ENCODE results near the gene FANCI. TPM values are rescaled to one million over a fixed set of nuclear protein-coding genes. Genes with fewer than 3 reads are reported as not detected.

Gene FANCI
- total RNA-seq, 2 donors from 2014 or later = 94.5 to 173 TPM

DNA sequence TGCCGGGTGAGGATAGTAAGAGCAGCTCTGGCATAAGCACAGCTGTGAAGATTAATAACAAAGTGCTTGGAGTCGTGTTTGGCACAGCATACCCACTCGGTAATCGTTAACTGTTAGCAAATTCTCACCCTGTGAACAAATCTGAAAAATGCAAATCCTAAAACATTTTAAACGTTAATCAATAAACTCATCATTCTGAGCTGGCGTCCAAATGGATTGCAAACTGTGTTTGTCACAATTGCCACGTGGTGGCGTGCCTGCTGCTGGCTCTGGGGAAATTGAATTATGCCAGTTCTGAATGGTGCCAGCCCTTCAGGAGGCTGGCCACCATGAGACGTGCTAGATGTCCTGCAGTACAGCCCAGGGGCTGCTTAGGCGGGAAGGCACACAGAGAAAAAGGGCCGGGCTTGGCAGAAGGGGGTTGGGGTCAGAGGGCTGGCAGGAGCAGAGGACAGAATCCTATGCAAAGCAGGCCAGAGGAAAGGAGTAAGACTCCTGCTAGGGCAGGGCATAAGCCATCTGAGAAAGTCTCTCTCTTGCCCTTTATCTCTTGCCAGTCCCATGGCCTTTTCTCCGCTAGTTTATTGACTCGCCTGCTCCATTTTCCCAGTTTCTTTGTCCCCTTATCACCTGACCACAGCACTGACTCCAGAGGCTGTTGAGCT is 113.0 kb downstream of the FANCI start:
- H3K9me3 Mint-ChIP-seq = no peaks in the 10 kb centered on the region

DNA sequence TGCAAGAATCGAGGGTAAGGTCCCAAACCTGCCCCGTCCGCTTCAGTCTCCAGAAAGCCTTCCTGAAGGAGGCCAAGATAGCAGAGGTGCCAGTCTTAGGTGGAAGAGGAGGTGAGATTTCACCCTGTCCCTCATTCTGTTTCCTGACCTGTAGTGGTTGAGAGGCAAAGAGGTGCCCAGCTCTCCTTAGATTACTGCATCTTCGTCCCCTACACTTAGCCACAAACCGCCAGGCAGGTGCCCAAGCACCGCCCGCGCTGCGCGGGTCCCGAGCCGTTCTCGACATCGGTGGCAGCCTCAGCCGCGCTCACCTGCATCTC is 114.6 kb downstream of the FANCI start:
- Histone ChIP-seq H3K4me3 (ENCODE audit: low read length) (peak overlapping the region; percentile 56), H3K9ac (ENCODE audit: extremely low read depth, low read length, poor library complexity, severe bottlenecking) (no peak overlapping the region), H3K27ac (ENCODE audit: low read depth, low read length) (no peak overlapping the region), H3K4me1 (ENCODE audit: control insufficient read depth, insufficient read depth, low read length) (no peaks in the 10 kb centered on the region), H3K36me3 (ENCODE audit: control insufficient read depth, insufficient read depth, low read length) (no peaks in the 10 kb centered on the region), H3K9me3 (ENCODE audit: control insufficient read depth, low read length) (no peaks in the 10 kb centered on the region), H3K27me3 (ENCODE audit: control insufficient read depth, insufficient read depth, low read length, poor library complexity, severe bottlenecking) (peaks cover 100% of the 10 kb centered on the region)
- Mint-ChIP-seq H3K27me3 (ENCODE audit: insufficient read depth) (peaks cover 98% of the 10 kb centered on the region), H3K27ac (no peak overlapping the region), H3K36me3 (ENCODE audit: low read depth) (no peaks in the 10 kb centered on the region), H3K9me3 (no peaks in the 10 kb centered on the region), H3K4me1 (peaks cover 1% of the 10 kb centered on the region), H3K4me3 (peak overlapping the region; percentile 54)
- no peak for DNase-seq
- 10 to 17% methylated on average over 13 to 16 of the region's 16 CpGs for WGBS, 2 experiments (ENCODE audit: insufficient coverage in 1 of 2, insufficient read length in 1 of 2)
- TF ChIP-seq, protein P1, sequence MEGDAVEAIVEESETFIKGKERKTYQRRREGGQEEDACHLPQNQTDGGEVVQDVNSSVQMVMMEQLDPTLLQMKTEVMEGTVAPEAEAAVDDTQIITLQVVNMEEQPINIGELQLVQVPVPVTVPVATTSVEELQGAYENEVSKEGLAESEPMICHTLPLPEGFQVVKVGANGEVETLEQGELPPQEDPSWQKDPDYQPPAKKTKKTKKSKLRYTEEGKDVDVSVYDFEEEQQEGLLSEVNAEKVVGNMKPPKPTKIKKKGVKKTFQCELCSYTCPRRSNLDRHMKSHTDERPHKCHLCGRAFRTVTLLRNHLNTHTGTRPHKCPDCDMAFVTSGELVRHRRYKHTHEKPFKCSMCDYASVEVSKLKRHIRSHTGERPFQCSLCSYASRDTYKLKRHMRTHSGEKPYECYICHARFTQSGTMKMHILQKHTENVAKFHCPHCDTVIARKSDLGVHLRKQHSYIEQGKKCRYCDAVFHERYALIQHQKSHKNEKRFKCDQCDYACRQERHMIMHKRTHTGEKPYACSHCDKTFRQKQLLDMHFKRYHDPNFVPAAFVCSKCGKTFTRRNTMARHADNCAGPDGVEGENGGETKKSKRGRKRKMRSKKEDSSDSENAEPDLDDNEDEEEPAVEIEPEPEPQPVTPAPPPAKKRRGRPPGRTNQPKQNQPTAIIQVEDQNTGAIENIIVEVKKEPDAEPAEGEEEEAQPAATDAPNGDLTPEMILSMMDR (conservative IDR thresholded peaks at IDR 0.05) = no peak

More for the DNA sequence above, 113.0 kb downstream of the FANCI start:
- Histone ChIP-seq H3K36me3 (ENCODE audit: control insufficient read depth, insufficient read depth, low read length) (no peaks in the 10 kb centered on the region), H3K9ac (ENCODE audit: extremely low read depth, low read length, poor library complexity, severe bottlenecking) (no peak overlapping the region), H3K4me1 (ENCODE audit: control insufficient read depth, insufficient read depth, low read length) (no peaks in the 10 kb centered on the region), H3K27ac (ENCODE audit: low read depth, low read length) (no peak overlapping the region), H3K27me3 (ENCODE audit: control insufficient read depth, insufficient read depth, low read length, poor library complexity, severe bottlenecking) (peaks cover 96% of the 10 kb centered on the region), H3K4me3 (ENCODE audit: low read length) (no peak overlapping the region), H3K9me3 (ENCODE audit: control insufficient read depth, low read length) (no peaks in the 10 kb centered on the region)
- DNase-seq = no peak
- Mint-ChIP-seq H3K27ac (no peak overlapping the region), H3K4me3 (no peak overlapping the region), H3K4me1 (peaks cover 1% of the 10 kb centered on the region), H3K27me3 (ENCODE audit: insufficient read depth) (peaks cover 97% of the 10 kb centered on the region), H3K36me3 (ENCODE audit: low read depth) (no peaks in the 10 kb centered on the region)
- TF ChIP-seq, protein P1 (conservative IDR thresholded peaks at IDR 0.05) = peak; percentile 63
- WGBS, 2 experiments (ENCODE audit: insufficient coverage in 1 of 2, insufficient read length in 1 of 2) = 37 to 39% methylated on average over 11 to 13 of the region's 13 CpGs

- Histone ChIP-seq H3K27ac (ENCODE audit: low read depth, low read length) (no peak overlapping the region), H3K36me3 (ENCODE audit: control insufficient read depth, insufficient read depth, low read length) (no peaks in the 10 kb centered on the region), H3K9ac (ENCODE audit: extremely low read depth, low read length, poor library complexity, severe bottlenecking) (no peak overlapping the region), H3K27me3 (ENCODE audit: control insufficient read depth, insufficient read depth, low read length, poor library complexity, severe bottlenecking) (peaks cover 100% of the 10 kb centered on the region), H3K4me3 (ENCODE audit: low read length) (peak overlapping the region; percentile 56), H3K4me1 (ENCODE audit: control insufficient read depth, insufficient read depth, low read length) (no peaks in the 10 kb centered on the region), H3K9me3 (ENCODE audit: control insufficient read depth, low read length) (no peaks in the 10 kb centered on the region)
- peak; percentile 94 for DNase-seq
- Mint-ChIP-seq H3K27ac (no peak overlapping the region), H3K27me3 (ENCODE audit: insufficient read depth) (peaks cover 98% of the 10 kb centered on the region), H3K9me3 (no peaks in the 10 kb centered on the region), H3K36me3 (ENCODE audit: low read depth) (no peaks in the 10 kb centered on the region), H3K4me1 (peaks cover 1% of the 10 kb centered on the region), H3K4me3 (peak overlapping the region; percentile 54)
- WGBS, 2 experiments (ENCODE audit: insufficient coverage in 1 of 2, insufficient read length in 1 of 2) = 7% methylated on average over 34 to 68 of the region's 68 CpGs
- TF ChIP-seq, protein P1 (conservative IDR thresholded peaks at IDR 0.05) = peak; percentile 97
Observed at GRCh38 chr15:89358755-89359439, 115.1 kb downstream of the FANCI start.

Measured in endodermal cell (in vitro differentiated cells).